Breast epithelium (tissue), 4 donors: ENCODE data around the gene STOML1. TPM values are rescaled to one million over a fixed set of nuclear protein-coding genes. Genes with fewer than 3 reads are reported as not detected.

ENCODE experiments used
- DNase-seq, 2 donors: peaks; one replicate each; pipeline ENCODE4 v3.0.0-alpha.2; 2019; ENCODE audit warnings: low spot score in 2 of 2
- H3K27ac ChIP-seq, 2 donors: fragments of 200-600 bp; sonication (generic) in 1 of 2; one replicate each; pipeline ENCODE4 v1.5.1; 2016 to 2019; ENCODE audit warnings: mild to moderate bottlenecking in 1 of 2
- H3K27me3 ChIP-seq, 2 donors: fragments of 200-600 bp; sonication (generic) in 1 of 2; one replicate each; pipeline versions ENCODE4 v1.5.1 to v1.6.0; 2017 to 2019; ENCODE audit warnings: control low read depth in 1 of 2, mild to moderate bottlenecking in 1 of 2
- H3K36me3 ChIP-seq: fragments of 200-600 bp; one replicate; pipeline ENCODE4 v1.5.1; 2019
- H3K4me1 ChIP-seq, 2 donors: fragments of 200-600 bp; sonication (generic); one replicate each; pipeline ENCODE4 v1.5.1; 2016 to 2019; ENCODE audit warnings: control low read depth in 1 of 2
- H3K4me3 ChIP-seq, 3 donors: fragments of 200-600 bp; sonication (generic); 1 replicate in 2 of 3; 2 replicates in 1 of 3; pipeline ENCODE4 v1.5.1; 2016 to 2019; ENCODE audit warnings: mild to moderate bottlenecking in 3 of 3, moderate library complexity in 2 of 3
- H3K9me3 ChIP-seq, 2 donors: fragments of 200-600 bp; sonication (generic) in 1 of 2; one replicate each; pipeline ENCODE4 v1.5.1; 2016 to 2019; ENCODE audit warnings: control low read depth in 1 of 2
- CTCF ChIP-seq, 3 donors: fragments of 450-650 bp; IDR thresholded peaks; one replicate each; pipeline ENCODE4 v1.5.1; 2016 to 2017; ENCODE audit warnings: antibody characterized with exemption in 3 of 3, mild to moderate bottlenecking in 3 of 3, moderate library complexity in 3 of 3
- POLR2A ChIP-seq: fragments of 450-650 bp; IDR thresholded peaks from one replicate; pipeline ENCODE4 v1.6.1; 2016; ENCODE audit warnings: antibody characterized with exemption, mild to moderate bottlenecking, moderate library complexity
- POLR2AphosphoS5 ChIP-seq, 3 donors: sonication (generic); formaldehyde crosslinking; IDR thresholded peaks; one replicate each; pipeline ENCODE4 v1.6.1; 2017; ENCODE audit warnings: antibody characterized with exemption in 3 of 3
- intact Hi-C: fragments of 100-400 bp; cut with DNase I; formaldehyde crosslinking; loops from one replicate; pipeline ENCODE4 v1.15.1; 2023; ENCODE audit warnings: low total_unique reads
- total RNA-seq, 3 donors: library from RNA; depleted of rRNA; stranded (reverse); fragments of >200 nt; gene quantifications; one replicate each; pipeline ENCODE4 v1.1.0, GENCODE V29; 2016

The STOML1 gene
- total RNA-seq, 3 donors from 2014 or later = 8.5 to 10.7 (median 9.7) TPM

GRCh38 chr15:73994413-73994883, 2.4 kb upstream of the STOML1 start, which contains the start of gene PML:
Gene PML (plus strand): TSS chr15:73994716. CDS start chr15:73994813, 97 bp downstream.
- Histone ChIP-seq H3K27ac (peak within 1 kb of the TSS; percentile 97 to 98), H3K36me3 (no peaks in the 10 kb centered on the region), H3K4me1 (peaks cover 15 to 26% of the 10 kb centered on the region in 2 donors), H3K27me3 (no peaks in the 10 kb centered on the region), H3K4me3 (peak within 1 kb of the TSS; percentile 86 to 96 (median 93)), H3K9me3 (no peaks in the 10 kb centered on the region)
- DNase-seq = peak; percentile 95 to 96
- intact Hi-C loops = no loop called here
- no peak for TF ChIP-seq POLR2A
- no peak for TF ChIP-seq CTCF (IDR thresholded peaks at IDR 0.05)
- TF ChIP-seq POLR2AphosphoS5 (IDR thresholded peaks at IDR 0.05) = peak in 2 of 3 donors; percentile 22 to 62

- no peaks in the 10 kb centered on the region for H3K9me3 ChIP-seq
- no peaks in the 10 kb centered on the region for H3K27me3 ChIP-seq
- H3K36me3 ChIP-seq = no peaks in the 10 kb centered on the region
- peak overlapping the region; percentile 97 to 98 for H3K27ac ChIP-seq
- TF ChIP-seq CTCF (IDR thresholded peaks at IDR 0.05) = no peak
- TF ChIP-seq POLR2A = no peak
- TF ChIP-seq POLR2AphosphoS5 (IDR thresholded peaks at IDR 0.05) = no peak
- H3K4me1 ChIP-seq = peaks cover 15 to 28% of the 10 kb centered on the region in 2 donors
- H3K4me3 ChIP-seq = peak overlapping the region in 2 of 3 donors; percentile 86 to 96
- DNase-seq = no peak
- intact Hi-C loops = no loop called here
Observed at GRCh38 chr15:73993211-73993994, 1.3 kb upstream of the STOML1 start.

GRCh38 chr15:73992594-73992898, 451 bp upstream of the STOML1 start:
- DNase-seq = no peak
- TF ChIP-seq POLR2AphosphoS5 (IDR thresholded peaks at IDR 0.05) (no peak), POLR2A (no peak), CTCF (IDR thresholded peaks at IDR 0.05) (no peak)
- intact Hi-C loops = no loop called here
- Histone ChIP-seq H3K4me3 (peak overlapping the region; percentile 73 to 89 (median 80)), H3K27me3 (no peaks in the 10 kb centered on the region), H3K36me3 (no peaks in the 10 kb centered on the region), H3K4me1 (peaks cover 15 to 34% of the 10 kb centered on the region in 2 donors), H3K9me3 (no peaks in the 10 kb centered on the region), H3K27ac (peak overlapping the region; percentile 88 to 98)

GRCh38 chr15:73991260-73991659, 835 bp downstream of the STOML1 start:
- H3K27me3 ChIP-seq = no peaks in the 10 kb centered on the region
- peak overlapping the region; percentile 88 to 98 for H3K27ac ChIP-seq
- DNase-seq = no peak
- no peak for TF ChIP-seq CTCF (IDR thresholded peaks at IDR 0.05)
- TF ChIP-seq POLR2AphosphoS5 (IDR thresholded peaks at IDR 0.05) = peak in 1 of 3 donors; percentile 20
- peak overlapping the region; percentile 73 to 89 (median 80) for H3K4me3 ChIP-seq
- intact Hi-C loops = no loop called here
- no peaks in the 10 kb centered on the region for H3K36me3 ChIP-seq
- H3K9me3 ChIP-seq = no peaks in the 10 kb centered on the region
- peaks cover 15 to 30% of the 10 kb centered on the region in 2 donors for H3K4me1 ChIP-seq

- no peak for DNase-seq
- Histone ChIP-seq H3K27me3 (no peaks in the 10 kb centered on the region), H3K36me3 (no peaks in the 10 kb centered on the region), H3K9me3 (no peaks in the 10 kb centered on the region), H3K4me1 (peaks cover 15 to 27% of the 10 kb centered on the region in 2 donors), H3K27ac (peak overlapping the region; percentile 88 to 98), H3K4me3 (no peak overlapping the region)
- TF ChIP-seq POLR2A (no peak), POLR2AphosphoS5 (IDR thresholded peaks at IDR 0.05) (no peak), CTCF (IDR thresholded peaks at IDR 0.05) (no peak)
- intact Hi-C loops = no loop called here
Observed at GRCh38 chr15:73990250-73991005, 1.7 kb downstream of the STOML1 start.
